GM18498 (cell line): ENCODE results near the gene IGFN1.

Experiments used
- ATAC-seq: cut with Tn5 transposase; IDR thresholded peaks from one replicate; pipeline ENCODE4 v1.9.1; 2021; ENCODE audit warnings: mild to moderate bottlenecking, moderate library complexity; ENCODE audit not compliant: unreplicated experiment

Gene IGFN1

GRCh38 chr1:201215531-201216357 lies 25.1 kb downstream of the IGFN1 start:
- ATAC-seq = no peak

GRCh38 chr1:201216395-201217085 lies 25.9 kb downstream of the IGFN1 start:
- no peak for ATAC-seq

GRCh38 chr1:201217146-201217545 lies 26.5 kb downstream of the IGFN1 start:
- no peak for ATAC-seq

DNA sequence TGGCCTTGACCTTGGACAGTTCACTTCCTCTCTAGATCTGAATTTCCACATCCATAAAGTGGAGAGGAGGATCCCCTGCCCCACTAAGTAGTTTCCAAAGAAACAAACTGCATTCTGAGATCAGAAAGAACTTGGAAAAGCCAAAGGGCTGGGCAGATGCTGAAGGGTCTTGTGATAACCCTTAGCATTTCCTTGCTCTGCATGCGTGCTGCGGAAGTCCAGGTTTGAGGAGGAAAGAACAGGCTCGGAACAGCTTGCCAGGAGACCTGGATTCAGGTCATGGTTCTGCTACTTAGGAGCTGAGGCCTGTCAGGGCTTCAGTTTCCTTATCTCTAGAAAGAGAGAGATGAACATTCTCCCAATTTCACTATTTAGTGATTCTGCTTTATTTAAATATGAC lies 27.2 kb downstream of the IGFN1 start:
- ATAC-seq = no peak

- ATAC-seq = no peak
Observed at GRCh38 chr1:201218409-201218808, 27.8 kb downstream of the IGFN1 start.

- no peak for ATAC-seq
Observed at GRCh38 chr1:201219481-201220387, 29.1 kb downstream of the IGFN1 start.

DNA sequence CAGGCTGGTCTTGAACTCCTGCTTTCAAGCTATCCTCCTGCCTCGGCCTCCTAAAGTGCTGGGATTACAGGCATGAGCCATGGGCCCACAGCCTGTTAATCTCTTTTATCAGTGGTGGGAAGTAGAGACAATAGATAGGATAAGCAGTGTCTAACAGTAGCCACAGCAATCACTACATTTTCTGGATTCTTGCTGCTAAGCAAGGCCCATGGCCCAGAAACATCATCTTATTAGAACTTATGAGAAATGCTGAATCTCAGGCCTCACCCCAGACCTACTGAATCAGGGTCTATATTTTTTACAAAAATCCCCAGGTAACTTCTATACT lies 29.7 kb downstream of the IGFN1 start:
- ATAC-seq = no peak

DNA sequence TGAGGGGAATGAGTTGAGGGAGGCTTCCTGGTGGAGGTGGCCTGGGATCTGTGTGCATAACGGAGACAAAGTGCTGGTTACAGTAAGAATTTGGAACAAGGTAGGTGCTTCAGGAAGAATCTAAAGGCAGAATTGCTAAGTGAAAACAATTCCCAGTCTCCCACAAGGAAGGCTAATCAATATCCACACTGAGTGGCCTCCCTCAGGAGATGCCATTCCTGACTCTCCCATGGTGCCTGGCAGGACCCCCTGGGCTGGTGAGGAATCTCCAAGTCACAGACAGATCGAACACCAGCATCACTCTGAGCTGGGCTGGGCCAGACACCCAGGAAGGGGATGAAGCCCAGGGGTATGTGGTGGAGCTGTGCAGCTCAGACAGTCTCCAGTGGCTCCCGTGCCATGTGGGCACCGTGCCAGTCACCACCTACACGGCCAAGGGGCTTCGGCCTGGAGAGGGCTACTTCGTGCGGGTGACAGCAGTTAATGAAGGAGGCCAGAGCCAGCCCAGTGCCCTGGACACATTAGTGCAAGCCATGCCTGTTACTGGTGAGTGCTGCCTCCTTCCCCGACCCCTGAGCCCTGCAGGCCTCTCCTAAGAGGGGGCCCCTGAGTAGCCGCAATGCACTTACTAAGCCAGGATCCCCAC lies 30.7 kb downstream of the IGFN1 start:
- ATAC-seq = no peak

- no peak for ATAC-seq
Observed at GRCh38 chr1:201222125-201222524, 31.5 kb downstream of the IGFN1 start.

DNA sequence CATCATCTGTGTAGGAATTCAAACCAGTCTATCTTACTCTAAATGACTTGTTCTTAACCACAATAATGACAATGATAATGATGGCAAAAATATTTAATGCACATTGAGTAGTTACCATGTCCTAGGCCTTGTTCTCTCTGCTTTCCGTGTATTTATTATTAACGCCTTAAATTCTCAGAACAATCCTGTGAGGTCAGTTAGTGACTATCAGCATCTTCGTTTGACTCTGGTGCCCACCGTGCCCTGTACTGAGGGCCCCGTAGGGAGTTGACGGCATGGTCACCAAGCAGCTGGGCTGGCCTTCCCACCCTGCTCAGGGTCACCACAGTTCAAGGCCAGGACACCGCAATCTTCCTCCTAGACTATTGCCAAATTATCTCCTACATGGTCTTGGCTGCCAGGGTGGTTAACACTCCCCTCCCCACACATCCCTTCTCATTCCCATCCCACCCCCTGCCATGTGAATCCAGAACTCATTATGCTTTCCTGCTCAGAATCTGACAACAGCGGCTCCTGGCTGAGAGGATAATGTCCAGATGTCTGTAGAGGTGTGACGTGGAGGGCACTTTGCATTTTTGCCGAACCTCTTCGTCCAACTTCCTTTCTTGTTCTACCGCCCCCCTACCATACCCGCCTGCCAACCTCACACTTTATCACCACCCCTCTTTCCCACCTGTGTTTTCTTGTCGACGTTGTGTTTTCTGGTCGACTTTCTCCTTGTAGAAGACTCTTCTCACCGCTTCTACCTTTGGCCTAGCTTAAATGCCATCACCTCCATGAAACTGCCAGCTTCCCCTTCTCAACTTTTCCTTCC lies 33.4 kb downstream of the IGFN1 start:
- no peak for ATAC-seq

- ATAC-seq = no peak
Observed at GRCh38 chr1:201224666-201225370, 34.2 kb downstream of the IGFN1 start.

DNA sequence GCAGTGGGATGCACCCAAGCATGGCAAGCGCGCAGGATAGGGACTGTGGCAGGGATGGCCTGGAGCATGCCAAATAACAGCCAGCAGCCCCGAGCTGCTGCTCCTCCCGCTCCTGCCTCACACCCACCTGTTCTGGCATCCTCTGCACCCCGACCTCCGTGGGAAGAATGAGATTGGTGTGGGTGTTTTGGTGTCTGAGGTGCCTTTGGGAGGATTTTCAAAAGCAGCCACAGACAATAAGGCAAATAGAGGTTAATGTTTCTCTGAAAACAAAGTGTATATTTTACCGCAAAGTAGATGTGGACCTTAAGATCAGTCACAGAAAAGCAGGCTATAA lies 35.5 kb downstream of the IGFN1 start:
- ATAC-seq = no peak

DNA sequence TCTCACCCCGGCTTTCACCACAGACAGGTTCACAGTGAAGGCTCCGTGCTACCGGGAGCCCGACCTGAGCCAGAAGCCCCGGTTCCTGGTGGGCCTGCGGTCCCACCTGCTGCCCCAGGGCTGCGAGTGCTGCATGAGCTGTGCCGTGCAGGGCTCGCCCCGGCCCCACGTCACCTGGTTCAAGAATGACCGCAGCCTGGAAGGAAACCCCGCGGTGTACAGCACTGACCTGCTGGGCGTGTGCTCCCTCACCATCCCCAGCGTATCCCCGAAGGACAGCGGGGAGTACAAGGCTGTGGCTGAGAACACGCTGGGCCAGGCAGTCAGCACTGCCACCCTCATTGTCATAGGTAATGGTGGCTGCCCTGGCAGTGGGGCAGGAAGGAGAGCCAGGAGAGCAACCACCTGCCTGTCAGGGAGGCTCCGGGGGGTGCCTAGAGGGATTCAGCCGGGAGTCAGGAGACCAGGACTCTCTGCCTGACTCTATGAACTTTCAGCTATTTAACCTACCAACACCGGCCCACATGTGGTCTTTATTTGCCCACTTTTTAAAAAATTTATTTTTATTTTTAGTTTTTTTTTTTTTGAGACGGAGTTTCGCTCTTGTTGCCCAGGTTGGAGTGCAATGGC lies 36.4 kb downstream of the IGFN1 start:
- no peak for ATAC-seq

GRCh38 chr1:201228011-201228983 lies 37.7 kb downstream of the IGFN1 start:
- ATAC-seq = no peak

DNA sequence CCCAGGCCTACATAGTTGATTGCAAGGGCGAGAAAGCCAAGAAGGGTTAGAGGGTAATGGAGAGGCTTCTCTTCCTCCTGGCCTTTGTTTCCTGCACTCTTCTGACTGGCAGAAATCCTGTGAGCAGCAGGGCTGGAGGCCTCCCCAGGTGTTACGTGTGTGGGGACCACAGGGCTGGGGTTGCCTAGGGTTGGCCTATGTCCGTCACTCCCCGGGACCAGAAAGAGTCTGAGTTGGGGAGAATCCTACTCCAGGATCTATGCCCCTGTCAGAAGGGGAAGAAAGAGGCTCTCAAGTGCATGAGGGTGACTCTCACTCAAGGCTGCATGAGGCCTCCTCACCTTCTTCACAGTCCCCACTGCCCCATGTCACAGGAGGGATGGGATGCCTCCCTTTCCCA lies 38.5 kb downstream of the IGFN1 start:
- ATAC-seq = no peak

GRCh38 chr1:201229771-201230635 lies 39.4 kb downstream of the IGFN1 start:
- ATAC-seq = no peak

GRCh38 chr1:201230676-201231075 lies 40.1 kb downstream of the IGFN1 start:
- no peak for ATAC-seq
